SU-DHL-6 (cell line): ENCODE data around the gene PARVB.

Experiments used
- CTCF ChIP-seq: fragments of 200-600 bp; sonication (generic); IDR thresholded peaks from one replicate; pipeline ENCODE4 v1.5.1; 2017; ENCODE audit warnings: antibody characterized with exemption, mild to moderate bottlenecking, low read length, moderate library complexity; ENCODE audit not compliant: insufficient read depth, poor library complexity, severe bottlenecking
- EZH2phosphoT487 ChIP-seq: fragments of 200-600 bp; sonication (generic), shearing (Covaris generic); conservative IDR thresholded peaks from 2 replicates; pipeline ENCODE4 v1.6.1; 2018; ENCODE audit warnings: mild to moderate bottlenecking, antibody characterized with exemption, low read length, moderate library complexity, mixed read lengths

GRCh38 chr22:44037519-44038375 lies 13.6 kb downstream of the PARVB start:
- TF ChIP-seq CTCF (no peak), EZH2phosphoT487 (no peak)
